K562 treated with DMSO at 1 percent for 24 hours (cell line): ENCODE results near the gene CEACAM5. TPM values are rescaled to one million over a fixed set of nuclear protein-coding genes. Genes with fewer than 3 reads are reported as not detected.

ENCODE experiments used
- total RNA-seq: library from RNA; unstranded; fragments of 300-600 nt; gene quantifications from 2 replicates; pipeline ENCODE4 v1.2.3, GENCODE V29; 2022; ENCODE audit warnings: low read depth; ENCODE audit not compliant: insufficient read depth

The CEACAM5 gene
- total RNA-seq, result not detected in 2 replicates

GRCh38 chr19:41708481-41708880, at the start of gene CEACAM5:
TSS of gene CEACAM5 (plus strand) at chr19:41708626. CDS start at chr19:41708732, 106 bp downstream.

GRCh38 chr19:41688098-41688497, 20.3 kb upstream of the CEACAM5 start, which contains the start of gene CEACAM7:
TSS of gene CEACAM7 (minus strand) at chr19:41688270. CDS start at chr19:41688165, 105 bp downstream.

GRCh38 chr19:41755328-41755913, 47.0 kb downstream of the CEACAM5 start, which contains the start of gene CEACAM6:
TSS of gene CEACAM6 (plus strand) at chr19:41755530. CDS start at chr19:41755639, 109 bp downstream.

Other genes starting within 250 kb of the CEACAM5 start
- gene CEACAM21, start 132.5 kb upstream of the CEACAM5 start, total RNA-seq, result 1.2 and 1.6 TPM in 2 replicates
- not detected in 2 replicates for gene CEACAM4, start 81.6 kb upstream of the CEACAM5 start, total RNA-seq
- gene CEACAM7, start 20.4 kb upstream of the CEACAM5 start, total RNA-seq, result not detected in 2 replicates
- gene CEACAM6, start 46.9 kb downstream of the CEACAM5 start, total RNA-seq, result not detected in 2 replicates
- gene CEACAM3, start 88.0 kb downstream of the CEACAM5 start, total RNA-seq, result not detected in 2 replicates
- gene LYPD4, start 136.1 kb downstream of the CEACAM5 start, total RNA-seq, result not detected in 2 replicates
- gene DMRTC2, start 136.4 kb downstream of the CEACAM5 start, total RNA-seq, result not detected in 2 replicates
- 4,149 and 4,184 TPM in 2 replicates for gene RPS19, start 151.6 kb downstream of the CEACAM5 start, total RNA-seq
- gene CD79A, start 168.7 kb downstream of the CEACAM5 start, total RNA-seq, result 0.39 and 0.59 TPM in 2 replicates
- gene ARHGEF1, start 174.6 kb downstream of the CEACAM5 start, total RNA-seq, result 131 and 143 TPM in 2 replicates
- gene ERFL, start 219.8 kb downstream of the CEACAM5 start, total RNA-seq, result 0.82 and 1.1 TPM in 2 replicates